Astrocyte (in vitro differentiated cells and primary cell): ENCODE data around the gene ILRUN. TPM values are rescaled to one million over a fixed set of nuclear protein-coding genes. Genes with fewer than 3 reads are reported as not detected.
A peak's percentile ranks its signal among the peaks of the same experiment; 100 is the strongest.

ENCODE experiments used
- DNase-seq: peaks from one replicate; pipeline ENCODE4 v3.0.0-alpha.2; 2010; ENCODE audit warnings: low read depth
- FAIRE-seq: peaks from 2 replicates; lab custom pipeline; 2011; peaks lifted over from hg19 to GRCh38; lab: Jason Lieb, UNC
- H2AFZ ChIP-seq: 2 replicates; pipeline ENCODE4 v1.6.0; 2012; ENCODE audit warnings: low read depth, low read length, inconsistent platforms
- H3K27ac ChIP-seq: 2 replicates; pipeline ENCODE4 v1.5.1; 2011; ENCODE audit warnings: low read depth, low read length, inconsistent platforms
- H3K27me3 ChIP-seq: 2 replicates; pipeline ENCODE4 v1.6.0; 2011; ENCODE audit warnings: low read length, inconsistent platforms; ENCODE audit not compliant: insufficient read depth
- H3K36me3 ChIP-seq: 2 replicates; pipeline ENCODE4 v1.5.1; 2011; ENCODE audit warnings: low read length, inconsistent platforms; ENCODE audit not compliant: insufficient read depth
- H3K4me1 ChIP-seq: 2 replicates; pipeline ENCODE4 v1.5.1; 2011; ENCODE audit warnings: low read length, inconsistent platforms; ENCODE audit not compliant: insufficient read depth
- H3K4me2 ChIP-seq: 2 replicates; pipeline ENCODE4 v1.6.0; 2012; ENCODE audit warnings: low read length, inconsistent platforms
- H3K4me3 ChIP-seq: 2 replicates; pipeline ENCODE4 v1.5.1; 2011; ENCODE audit warnings: low read depth, mild to moderate bottlenecking, low read length, inconsistent platforms; ENCODE audit not compliant: insufficient read depth
- H3K79me2 ChIP-seq: 2 replicates; pipeline ENCODE4 v1.6.0; 2012; ENCODE audit warnings: mild to moderate bottlenecking, low read length, inconsistent platforms; ENCODE audit not compliant: insufficient read depth
- H3K9ac ChIP-seq: 2 replicates; pipeline ENCODE4 v1.6.0; 2012; ENCODE audit warnings: mild to moderate bottlenecking, low read length, inconsistent platforms
- H3K9me3 ChIP-seq: 2 replicates; pipeline ENCODE4 v1.5.1; 2012; ENCODE audit warnings: low read depth, mild to moderate bottlenecking, low read length, inconsistent platforms; ENCODE audit not compliant: insufficient read depth
- H4K20me1 ChIP-seq: 2 replicates; pipeline ENCODE4 v1.6.0; 2012; ENCODE audit warnings: low read length, inconsistent platforms; ENCODE audit not compliant: insufficient read depth
- H3K27ac Mint-ChIP-seq: one replicate; pipeline ENCODE4 v1.8.0; 2021; ENCODE audit warnings: mild to moderate bottlenecking, mixed read lengths; ENCODE audit not compliant: unreplicated experiment
- H3K27me3 Mint-ChIP-seq: one replicate; pipeline ENCODE4 v1.8.0; 2021; ENCODE audit warnings: low read depth, mixed read lengths; ENCODE audit not compliant: unreplicated experiment
- H3K36me3 Mint-ChIP-seq: one replicate; pipeline ENCODE4 v1.8.0; 2021; ENCODE audit warnings: low read depth, mixed read lengths; ENCODE audit not compliant: unreplicated experiment
- H3K4me1 Mint-ChIP-seq: one replicate; pipeline ENCODE4 v1.8.0; 2021; ENCODE audit warnings: low read depth, mixed read lengths; ENCODE audit not compliant: unreplicated experiment
- H3K4me3 Mint-ChIP-seq: one replicate; pipeline ENCODE4 v1.8.0; 2021; ENCODE audit warnings: mild to moderate bottlenecking, moderate library complexity, mixed read lengths; ENCODE audit not compliant: unreplicated experiment
- H3K9me3 Mint-ChIP-seq: one replicate; pipeline ENCODE4 v1.8.0; 2021; ENCODE audit warnings: mild to moderate bottlenecking, mixed read lengths; ENCODE audit not compliant: unreplicated experiment
- EZH2 ChIP-seq: IDR thresholded peaks from 2 replicates; pipeline ENCODE4 v1.6.1; 2012; ENCODE audit warnings: mild to moderate bottlenecking, low read length, inconsistent platforms; ENCODE audit not compliant: insufficient read depth
- total RNA-seq: library from RNA; stranded (reverse); gene quantifications from 2 replicates; pipeline ENCODE4 v1.2.1, GENCODE V29; 2021
- TF ChIP-seq, protein P1 (sequence below): IDR thresholded peaks from 2 replicates; pipeline ENCODE4 v1.5.1; 2011; ENCODE audit warnings: low read depth, mild to moderate bottlenecking, inconsistent platforms, low read length, moderate library complexity; ENCODE audit not compliant: insufficient read depth

ILRUN gene
- total RNA-seq, 1 donor from 2014 or later, result 63.3 TPM

DNA sequence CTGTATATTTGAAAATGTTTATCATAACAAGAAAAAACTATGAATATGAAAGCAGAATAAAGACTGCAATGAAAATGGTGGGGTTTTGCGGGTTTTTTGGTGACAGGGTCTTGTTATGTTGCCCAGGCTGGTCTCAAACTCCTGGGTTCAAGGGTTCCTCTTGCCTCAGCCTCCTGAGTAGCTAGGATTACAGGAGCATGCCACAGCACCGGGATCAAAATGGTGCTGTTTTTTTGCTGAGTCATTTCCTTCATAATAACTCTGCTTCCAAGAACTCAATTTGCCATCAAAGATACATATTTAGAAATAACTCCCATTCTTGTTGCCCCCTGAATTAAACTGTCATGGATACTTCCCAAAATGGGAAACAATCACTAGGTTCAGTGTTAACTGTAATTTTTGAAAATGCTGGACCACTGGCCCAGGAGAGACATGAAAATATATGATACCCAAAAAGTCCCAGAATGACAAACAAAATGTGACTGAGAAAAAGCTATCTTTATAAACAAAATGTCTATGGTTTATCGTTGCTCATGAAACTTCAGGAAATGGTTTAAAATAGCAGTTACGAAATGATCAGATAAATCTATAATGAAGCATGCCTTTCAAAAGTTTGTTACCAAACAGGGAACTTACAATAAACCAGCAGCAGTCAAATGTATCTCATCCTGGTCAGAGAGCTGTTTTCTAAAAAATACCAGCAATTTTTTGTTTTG lies 32.2 kb downstream of the ILRUN start:
- Histone ChIP-seq H3K79me2 (peaks cover 88% of the 10 kb centered on the region), H3K9ac (no peak overlapping the region), H3K4me2 (no peak overlapping the region)

DNA sequence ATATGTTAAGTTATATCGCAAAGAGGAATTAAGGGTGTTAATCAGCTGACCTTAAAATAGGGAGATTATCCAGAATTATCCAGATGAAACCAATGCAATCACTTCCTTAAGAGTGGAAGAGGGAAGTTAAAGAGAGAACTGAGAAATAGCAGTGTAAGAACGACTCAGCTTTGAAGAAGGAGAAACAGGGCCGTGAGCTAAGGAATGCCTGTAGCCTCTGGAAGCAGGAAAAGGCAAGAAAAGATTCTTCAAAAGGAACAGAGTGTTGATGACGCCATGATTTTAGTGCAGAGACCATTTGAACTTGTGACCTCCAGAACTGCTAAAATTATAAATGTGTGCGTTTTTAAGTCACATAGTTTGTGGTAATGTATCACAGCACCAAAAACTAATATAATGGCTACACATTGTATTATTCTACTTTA lies 32.7 kb downstream of the ILRUN start:
- Mint-ChIP-seq H3K4me3 (no peak overlapping the region), H3K27me3 (no peaks in the 10 kb centered on the region), H3K4me1 (peaks cover 24% of the 10 kb centered on the region), H3K27ac (peak overlapping the region; percentile 85), H3K36me3 (no peaks in the 10 kb centered on the region), H3K9me3 (no peaks in the 10 kb centered on the region)
- Histone ChIP-seq H3K4me2 (no peak overlapping the region), H2AFZ (no peak overlapping the region), H4K20me1 (no peaks in the 10 kb centered on the region), H3K79me2 (peaks cover 88% of the 10 kb centered on the region), H3K27ac (peak overlapping the region; percentile 48), H3K36me3 (no peaks in the 10 kb centered on the region), H3K9ac (no peak overlapping the region), H3K27me3 (no peaks in the 10 kb centered on the region), H3K4me3 (no peak overlapping the region), H3K9me3 (no peaks in the 10 kb centered on the region), H3K4me1 (peaks cover 9% of the 10 kb centered on the region)
- FAIRE-seq (no peak), DNase-seq (no peak)
- TF ChIP-seq, protein P1, sequence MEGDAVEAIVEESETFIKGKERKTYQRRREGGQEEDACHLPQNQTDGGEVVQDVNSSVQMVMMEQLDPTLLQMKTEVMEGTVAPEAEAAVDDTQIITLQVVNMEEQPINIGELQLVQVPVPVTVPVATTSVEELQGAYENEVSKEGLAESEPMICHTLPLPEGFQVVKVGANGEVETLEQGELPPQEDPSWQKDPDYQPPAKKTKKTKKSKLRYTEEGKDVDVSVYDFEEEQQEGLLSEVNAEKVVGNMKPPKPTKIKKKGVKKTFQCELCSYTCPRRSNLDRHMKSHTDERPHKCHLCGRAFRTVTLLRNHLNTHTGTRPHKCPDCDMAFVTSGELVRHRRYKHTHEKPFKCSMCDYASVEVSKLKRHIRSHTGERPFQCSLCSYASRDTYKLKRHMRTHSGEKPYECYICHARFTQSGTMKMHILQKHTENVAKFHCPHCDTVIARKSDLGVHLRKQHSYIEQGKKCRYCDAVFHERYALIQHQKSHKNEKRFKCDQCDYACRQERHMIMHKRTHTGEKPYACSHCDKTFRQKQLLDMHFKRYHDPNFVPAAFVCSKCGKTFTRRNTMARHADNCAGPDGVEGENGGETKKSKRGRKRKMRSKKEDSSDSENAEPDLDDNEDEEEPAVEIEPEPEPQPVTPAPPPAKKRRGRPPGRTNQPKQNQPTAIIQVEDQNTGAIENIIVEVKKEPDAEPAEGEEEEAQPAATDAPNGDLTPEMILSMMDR, result no peak
- no peak for TF ChIP-seq EZH2

More for the DNA sequence above, 32.2 kb downstream of the ILRUN start:
- no peaks in the 10 kb centered on the region for H3K27me3 ChIP-seq
- DNase-seq (no peak), FAIRE-seq (no peak)
- H3K4me1 ChIP-seq, result peaks cover 9% of the 10 kb centered on the region
- Mint-ChIP-seq H3K27me3 (no peaks in the 10 kb centered on the region), H3K36me3 (no peaks in the 10 kb centered on the region), H3K4me3 (no peak overlapping the region), H3K9me3 (no peaks in the 10 kb centered on the region), H3K4me1 (peaks cover 23% of the 10 kb centered on the region), H3K27ac (peak overlapping the region; percentile 85)
- no peaks in the 10 kb centered on the region for H3K9me3 ChIP-seq
- TF ChIP-seq, protein P1, result no peak
- TF ChIP-seq EZH2, result no peak
- H3K36me3 ChIP-seq, result no peaks in the 10 kb centered on the region
- no peak overlapping the region for H2AFZ ChIP-seq
- H4K20me1 ChIP-seq, result no peaks in the 10 kb centered on the region
- H3K27ac ChIP-seq, result peak overlapping the region; percentile 48
- H3K4me3 ChIP-seq, result no peak overlapping the region

DNA sequence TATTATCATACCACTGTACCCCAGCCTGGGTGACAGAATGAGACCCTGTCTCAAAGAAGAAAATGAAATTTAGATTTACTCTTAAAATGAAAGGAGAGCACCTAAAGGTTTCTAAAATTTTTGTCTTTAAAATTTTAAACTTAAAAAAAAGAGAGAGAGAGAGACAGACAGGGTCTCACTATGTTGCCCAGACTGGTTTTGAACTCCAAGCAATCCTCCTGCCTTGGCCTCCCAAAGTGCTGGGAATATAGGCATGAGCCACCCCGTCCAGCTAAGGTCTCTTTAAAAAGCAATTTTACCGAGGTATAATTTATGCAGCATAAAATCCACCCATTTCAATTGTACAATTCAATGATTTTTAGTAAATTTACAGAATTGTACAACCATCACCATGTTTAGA lies 33.2 kb downstream of the ILRUN start:
- no peak overlapping the region for H3K9ac ChIP-seq
- no peak for TF ChIP-seq EZH2
- TF ChIP-seq, protein P1, result no peak
- H3K4me2 ChIP-seq, result no peak overlapping the region
- H3K36me3 Mint-ChIP-seq, result no peaks in the 10 kb centered on the region
- H3K4me3 Mint-ChIP-seq, result no peak overlapping the region
- DNase-seq (no peak), FAIRE-seq (no peak)
- H3K27ac ChIP-seq, result no peak overlapping the region
- peak overlapping the region; percentile 85 for H3K27ac Mint-ChIP-seq
- no peak overlapping the region for H3K4me3 ChIP-seq
- no peaks in the 10 kb centered on the region for H4K20me1 ChIP-seq
- H3K79me2 ChIP-seq, result peaks cover 87% of the 10 kb centered on the region
- H3K4me1 Mint-ChIP-seq, result peaks cover 26% of the 10 kb centered on the region
- H2AFZ ChIP-seq, result no peak overlapping the region
- no peaks in the 10 kb centered on the region for H3K9me3 ChIP-seq
- H3K36me3 ChIP-seq, result no peaks in the 10 kb centered on the region
- no peaks in the 10 kb centered on the region for H3K9me3 Mint-ChIP-seq
- no peaks in the 10 kb centered on the region for H3K27me3 Mint-ChIP-seq
- peaks cover 9% of the 10 kb centered on the region for H3K4me1 ChIP-seq
- no peaks in the 10 kb centered on the region for H3K27me3 ChIP-seq
